ENCODE results near the gene VPREB3.

- TF ChIP-seq, protein P1, sequence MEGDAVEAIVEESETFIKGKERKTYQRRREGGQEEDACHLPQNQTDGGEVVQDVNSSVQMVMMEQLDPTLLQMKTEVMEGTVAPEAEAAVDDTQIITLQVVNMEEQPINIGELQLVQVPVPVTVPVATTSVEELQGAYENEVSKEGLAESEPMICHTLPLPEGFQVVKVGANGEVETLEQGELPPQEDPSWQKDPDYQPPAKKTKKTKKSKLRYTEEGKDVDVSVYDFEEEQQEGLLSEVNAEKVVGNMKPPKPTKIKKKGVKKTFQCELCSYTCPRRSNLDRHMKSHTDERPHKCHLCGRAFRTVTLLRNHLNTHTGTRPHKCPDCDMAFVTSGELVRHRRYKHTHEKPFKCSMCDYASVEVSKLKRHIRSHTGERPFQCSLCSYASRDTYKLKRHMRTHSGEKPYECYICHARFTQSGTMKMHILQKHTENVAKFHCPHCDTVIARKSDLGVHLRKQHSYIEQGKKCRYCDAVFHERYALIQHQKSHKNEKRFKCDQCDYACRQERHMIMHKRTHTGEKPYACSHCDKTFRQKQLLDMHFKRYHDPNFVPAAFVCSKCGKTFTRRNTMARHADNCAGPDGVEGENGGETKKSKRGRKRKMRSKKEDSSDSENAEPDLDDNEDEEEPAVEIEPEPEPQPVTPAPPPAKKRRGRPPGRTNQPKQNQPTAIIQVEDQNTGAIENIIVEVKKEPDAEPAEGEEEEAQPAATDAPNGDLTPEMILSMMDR (IDR thresholded peaks at IDR 0.05), result no peak
- TF ChIP-seq POLR2AphosphoS5 (IDR thresholded peaks at IDR 0.05), result no peak
Measured at GRCh38 chr22:23763579-23763945, 9.3 kb upstream of the VPREB3 start.
